HG03039 (cell line): ENCODE results near the gene DIRAS1.

ENCODE experiments used
- ATAC-seq: cut with Tn5 transposase; IDR thresholded peaks from one replicate; pipeline ENCODE4 v1.9.1; 2021; ENCODE audit warnings: mild to moderate bottlenecking, moderate library complexity; ENCODE audit not compliant: unreplicated experiment

Gene DIRAS1

GRCh38 chr19:2728783-2729387 is 7.7 kb upstream of the DIRAS1 start:
- ATAC-seq: no peak

DNA sequence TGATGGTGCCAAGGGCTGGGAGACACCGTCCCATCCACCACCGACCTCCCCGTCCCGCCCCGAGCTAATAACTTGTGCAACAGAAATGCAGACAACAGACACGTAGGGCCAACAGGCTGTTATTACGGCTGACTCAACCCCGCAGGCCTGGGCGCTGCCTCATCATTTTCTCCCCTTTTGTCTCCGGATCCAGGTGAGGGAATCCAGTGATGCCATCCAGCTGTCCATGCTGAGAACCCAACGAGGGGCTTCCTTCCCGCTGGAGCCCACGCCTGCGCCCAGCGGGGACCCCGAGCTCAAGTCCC is 6.4 kb upstream of the DIRAS1 start:
- no peak for ATAC-seq

- ATAC-seq: no peak
Observed at GRCh38 chr19:2726904-2727639, 5.9 kb upstream of the DIRAS1 start.

DNA sequence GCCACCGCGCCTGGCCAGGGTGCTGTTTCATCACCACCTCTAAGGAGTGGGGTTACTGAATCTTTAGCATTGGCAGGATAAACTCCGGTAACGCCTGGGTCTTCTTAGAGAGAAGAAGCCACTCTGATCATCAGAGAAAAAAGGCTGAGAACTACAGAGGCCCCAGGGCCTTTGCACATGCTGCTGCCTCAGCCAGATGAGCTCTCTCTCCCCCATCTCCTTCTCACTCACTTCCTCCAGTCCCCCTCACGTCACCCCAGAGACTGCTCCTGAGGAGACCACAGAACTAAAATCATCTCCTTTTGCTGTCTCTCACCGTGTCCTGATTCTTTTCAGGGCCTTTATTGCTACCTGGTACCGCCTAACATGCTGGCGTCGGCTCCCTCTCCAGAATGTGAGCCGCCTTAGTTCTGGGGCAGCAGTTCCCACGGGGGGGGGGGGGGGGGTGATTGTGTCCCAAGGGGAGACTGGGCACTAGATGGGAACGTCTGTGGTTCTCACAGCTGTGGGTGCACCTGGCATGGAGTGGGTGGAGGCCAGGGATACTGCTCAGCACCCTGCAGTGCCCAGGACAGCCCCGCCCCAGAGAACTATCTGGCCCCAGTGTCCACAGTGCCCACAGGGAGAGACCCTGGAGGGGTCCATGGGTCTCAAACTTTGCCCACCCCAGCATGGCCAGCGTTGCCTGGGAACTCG is 5.1 kb upstream of the DIRAS1 start:
- no peak for ATAC-seq

- ATAC-seq: no peak
Observed at GRCh38 chr19:2724148-2724557, 3.0 kb upstream of the DIRAS1 start.

DNA sequence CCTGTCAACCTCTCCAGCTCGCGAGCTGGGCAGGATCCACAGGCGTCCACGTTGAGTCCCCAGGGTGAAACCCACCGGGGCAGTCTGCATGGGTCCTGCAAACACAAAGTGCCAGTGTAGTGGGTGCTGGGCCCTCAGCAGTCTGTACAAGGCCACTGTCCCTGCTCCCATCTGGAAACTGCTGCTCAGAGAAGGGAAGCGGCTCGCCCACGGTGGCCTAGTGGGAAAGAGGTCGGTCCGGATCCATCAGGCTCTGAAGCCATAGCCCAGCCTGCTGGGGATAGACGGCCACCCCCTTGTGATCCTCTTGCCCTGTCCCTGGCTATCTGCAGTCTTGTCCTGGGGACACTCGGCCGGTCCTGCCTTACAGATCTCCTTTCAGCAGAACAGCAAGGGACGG is 2.6 kb upstream of the DIRAS1 start:
- no peak for ATAC-seq

DNA sequence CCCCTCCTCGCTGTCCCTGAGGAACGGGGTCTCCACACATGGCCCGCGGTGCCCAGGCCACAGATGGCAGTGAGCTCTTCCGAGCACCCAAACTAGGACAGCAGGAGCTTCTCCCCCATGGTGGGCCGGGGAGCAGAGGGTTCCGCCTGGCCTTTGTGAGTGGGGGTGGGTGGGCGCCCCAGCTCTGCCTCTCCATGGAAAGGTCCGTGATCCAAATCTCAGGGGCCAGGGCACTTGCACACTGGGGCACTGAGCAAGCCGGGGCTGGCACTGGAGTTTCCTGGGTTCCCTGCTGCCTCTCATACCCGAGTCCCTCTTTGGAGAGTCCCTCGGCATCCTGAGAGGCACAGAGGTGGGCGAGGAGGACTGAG is 2.2 kb upstream of the DIRAS1 start:
- ATAC-seq: no peak

DNA sequence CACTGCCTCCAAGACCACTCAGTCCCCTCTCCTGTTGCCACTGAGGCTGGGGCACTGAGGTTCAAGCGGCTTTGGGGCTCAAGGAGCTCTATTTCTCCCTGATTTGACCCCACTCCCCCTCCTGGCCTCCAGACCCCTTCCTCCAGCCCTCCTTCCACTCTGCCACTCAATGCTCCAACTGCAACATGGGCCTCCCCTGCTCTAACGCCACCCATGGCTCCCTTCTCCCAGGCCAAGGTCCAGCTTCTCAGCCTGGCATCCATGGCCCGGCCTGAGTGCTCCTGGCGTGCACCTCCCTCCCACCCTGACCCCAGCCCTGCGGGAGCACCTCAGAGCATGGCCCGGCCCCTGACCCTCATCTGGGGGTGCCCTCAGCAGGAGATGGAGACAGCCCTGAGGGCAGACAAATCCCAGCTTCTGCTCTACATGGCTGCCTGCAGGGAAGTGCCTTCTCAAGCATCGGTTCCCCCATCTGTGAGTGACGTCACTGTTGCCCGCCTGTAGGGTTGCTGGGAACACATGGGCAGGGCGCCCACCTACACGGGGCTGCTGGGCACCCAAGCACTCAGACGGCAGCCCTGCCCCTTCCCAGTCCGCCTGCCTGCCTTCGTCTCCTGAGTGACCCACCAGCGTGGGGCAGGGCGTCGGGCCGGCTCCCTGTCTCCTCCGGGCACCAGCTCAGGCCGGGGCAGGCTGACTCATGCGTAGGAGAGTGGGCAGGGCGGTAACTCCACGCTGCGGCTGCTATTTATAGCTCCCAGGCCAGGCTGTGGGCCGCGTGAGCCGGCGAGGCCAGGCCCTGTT is 1.6 kb upstream of the DIRAS1 start:
- no peak for ATAC-seq

DNA sequence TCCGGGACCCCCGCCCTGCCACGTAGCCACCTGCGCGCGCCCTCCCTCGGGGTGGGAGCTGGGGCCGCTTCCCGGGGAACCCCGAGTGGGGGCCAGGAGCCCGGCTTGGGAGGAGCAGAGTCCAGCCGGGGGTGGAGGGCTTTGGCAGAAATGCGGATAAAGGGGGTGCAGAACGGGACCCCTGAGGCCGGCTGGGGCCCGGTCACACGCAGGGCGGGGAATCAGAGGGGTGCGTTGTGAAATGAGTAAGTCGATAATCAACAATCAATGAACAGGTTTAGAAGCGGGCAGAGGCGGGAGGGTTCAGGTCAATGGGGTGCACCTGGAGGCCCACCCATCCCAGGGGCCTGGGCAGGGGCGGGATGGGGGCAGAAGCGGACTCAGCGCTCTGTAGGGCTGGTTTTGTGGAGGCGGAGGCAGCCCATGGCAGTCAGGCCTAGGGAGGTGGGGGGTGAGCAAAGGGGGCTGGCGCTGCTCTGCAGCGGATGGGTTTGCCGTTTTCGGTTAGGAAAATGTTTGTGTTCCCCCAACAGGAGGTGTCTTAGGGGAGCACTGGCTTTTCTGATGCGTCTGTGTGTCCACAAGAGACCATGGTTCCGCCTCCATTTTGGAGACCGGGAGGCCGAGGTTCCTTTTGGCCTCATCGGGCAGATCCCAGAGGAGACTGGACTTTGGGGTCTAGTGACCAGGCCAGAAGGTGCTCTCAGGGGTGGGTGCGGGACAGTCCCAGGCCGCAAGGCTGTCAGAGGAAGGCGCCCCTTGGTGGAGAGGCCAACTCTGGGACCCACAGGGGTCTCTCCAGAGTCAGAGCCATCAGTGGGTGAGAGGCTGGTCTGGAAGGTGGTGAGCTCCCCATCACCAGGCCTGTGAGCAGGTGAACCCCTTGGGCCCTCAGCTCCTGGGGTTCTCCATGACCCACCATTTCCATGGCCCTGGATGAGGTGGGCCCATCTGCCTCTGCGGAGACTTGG is 683 bp upstream of the DIRAS1 start:
- ATAC-seq: no peak

- no peak for ATAC-seq
Observed at GRCh38 chr19:2719920-2720776, 1.0 kb downstream of the DIRAS1 start.

- no peak for ATAC-seq
Observed at GRCh38 chr19:2719232-2719735, 1.9 kb downstream of the DIRAS1 start.

DNA sequence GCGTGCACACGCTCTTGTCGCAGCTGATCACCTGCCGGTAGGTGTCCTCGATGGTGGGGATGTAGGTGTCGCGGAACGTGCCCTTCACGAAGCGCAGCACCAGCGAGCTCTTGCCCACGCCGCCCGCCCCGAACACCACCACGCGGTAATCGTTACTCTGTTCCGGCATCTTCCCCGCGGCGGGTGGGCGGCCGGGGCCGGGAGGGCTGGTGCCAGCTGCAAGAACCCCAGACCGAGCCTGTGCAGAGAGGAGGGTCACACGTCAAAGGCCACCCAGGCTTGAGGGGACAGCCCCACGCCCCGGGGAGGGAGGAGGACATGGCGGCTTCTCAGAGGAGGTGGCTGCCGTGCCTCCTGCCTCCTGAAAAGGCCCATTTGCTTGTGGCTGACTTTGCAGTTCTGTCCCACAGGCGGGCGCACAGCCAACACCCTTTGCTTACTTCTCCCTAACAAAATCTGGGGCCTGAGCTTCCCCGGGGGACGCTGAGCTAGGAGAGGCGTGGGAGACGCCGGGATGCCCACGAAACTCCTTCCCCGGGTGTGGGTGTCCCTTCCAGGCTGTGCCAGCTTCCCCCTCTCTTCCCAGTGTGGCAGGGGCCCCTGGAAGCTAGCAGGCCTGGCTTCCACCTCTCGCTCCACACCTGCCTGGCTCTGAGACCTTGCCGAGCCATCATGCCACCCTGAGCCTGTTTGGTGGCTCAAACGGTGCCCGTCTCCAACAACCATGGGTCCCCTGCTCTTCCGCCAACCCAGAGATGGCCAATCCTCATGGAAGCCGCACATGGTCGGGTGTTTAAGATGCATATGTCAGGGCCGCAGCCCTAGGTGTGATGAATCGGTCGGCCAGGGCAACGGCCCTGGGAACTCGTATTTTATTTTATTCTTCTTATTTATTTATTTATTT is 3.3 kb downstream of the DIRAS1 start:
- ATAC-seq: no peak

DNA sequence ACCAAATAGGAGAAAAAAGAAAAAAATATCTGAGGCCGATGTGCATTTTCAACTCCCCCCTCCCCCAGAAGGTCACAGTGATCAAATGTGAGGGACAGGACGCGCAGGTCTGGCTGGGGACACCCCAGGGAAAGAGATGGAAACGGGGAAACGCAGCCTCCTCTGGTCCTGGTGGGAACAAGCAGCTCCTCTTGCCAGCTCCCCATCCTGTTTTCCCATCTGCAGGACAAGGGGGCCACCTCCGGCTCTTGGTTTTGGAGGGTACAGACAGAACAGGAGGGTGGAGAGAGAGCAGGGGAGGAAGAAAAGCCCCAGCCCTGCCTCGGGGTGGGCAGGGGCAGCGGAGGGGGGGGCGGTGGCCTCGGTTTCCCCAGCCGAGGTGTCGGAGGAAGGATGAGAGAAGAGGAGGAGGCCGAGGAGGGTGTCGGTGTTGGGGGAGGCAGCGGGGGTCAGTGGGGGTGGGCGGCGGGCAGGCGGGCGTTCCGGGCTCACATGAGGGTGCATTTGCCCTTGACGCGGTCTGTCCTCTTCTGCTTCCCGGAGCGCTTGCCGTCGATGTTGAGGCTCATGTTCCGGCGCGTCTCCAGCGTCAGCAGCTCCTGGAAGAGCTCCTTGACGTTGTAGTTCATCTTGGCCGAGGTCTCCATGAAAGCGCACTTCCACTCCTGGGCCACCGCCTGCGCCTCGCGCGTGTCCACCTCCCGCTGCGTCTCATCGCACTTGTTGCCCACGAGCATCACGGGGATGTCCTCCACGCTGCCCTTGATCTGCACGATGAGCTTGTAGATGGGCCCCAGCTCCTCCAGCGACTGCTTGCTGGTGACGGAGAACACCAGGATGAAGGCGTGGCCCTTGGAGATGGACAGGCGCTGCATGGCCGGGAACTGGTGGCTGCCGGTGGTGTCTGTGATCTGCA is 4.2 kb downstream of the DIRAS1 start:
- no peak for ATAC-seq

GRCh38 chr19:2716275-2716650 is 4.9 kb downstream of the DIRAS1 start:
- no peak for ATAC-seq

DNA sequence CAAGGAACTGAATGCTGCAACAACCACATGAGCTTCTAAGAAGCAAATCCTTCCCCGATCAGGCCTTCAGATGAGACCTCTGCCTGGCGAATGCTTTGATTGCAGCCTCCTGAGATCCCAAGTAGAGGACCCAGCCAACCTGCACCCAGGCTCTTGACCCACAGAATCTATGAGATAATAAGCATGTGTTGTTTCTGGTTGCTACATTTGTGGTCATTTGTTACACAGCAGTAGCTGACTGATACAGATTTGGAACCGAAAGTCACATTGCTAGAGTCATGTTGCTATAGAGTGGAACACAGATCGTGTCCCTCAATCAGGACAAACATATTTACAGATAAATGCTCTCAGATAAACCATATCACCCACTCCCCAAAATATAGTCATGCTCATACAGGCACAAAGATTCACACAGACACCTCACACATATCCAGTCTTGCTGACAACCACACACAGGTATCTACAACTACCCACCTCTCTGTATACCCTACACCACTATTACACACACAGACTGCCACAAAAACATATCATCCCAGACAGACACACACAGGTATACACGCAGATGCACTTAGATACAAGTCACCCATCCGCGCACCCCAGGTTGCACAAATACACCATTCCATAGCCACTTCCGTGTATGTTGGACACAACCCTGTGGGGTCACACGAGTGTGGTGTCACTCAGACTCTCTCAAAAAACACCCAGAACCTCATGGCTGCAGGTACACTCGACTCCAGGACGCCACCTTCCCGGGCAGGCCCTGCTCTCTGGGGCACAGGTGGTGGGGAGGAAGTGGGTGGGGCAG is 5.5 kb downstream of the DIRAS1 start:
- no peak for ATAC-seq

GRCh38 chr19:2714531-2715269 is 6.5 kb downstream of the DIRAS1 start:
- no peak for ATAC-seq
